GM19023 (cell line): ENCODE data around the gene SLC26A9.

Source experiments
- ATAC-seq: cut with Tn5 transposase; IDR thresholded peaks from one replicate; pipeline ENCODE4 v1.9.1; 2021; ENCODE audit warnings: mild to moderate bottlenecking, moderate library complexity; ENCODE audit not compliant: unreplicated experiment

The SLC26A9 gene

GRCh38 chr1:205974712-205975111, 31.5 kb upstream of the SLC26A9 start:
- no peak for ATAC-seq

- no peak for ATAC-seq
Observed at GRCh38 chr1:205973377-205974232, 30.3 kb upstream of the SLC26A9 start.

DNA sequence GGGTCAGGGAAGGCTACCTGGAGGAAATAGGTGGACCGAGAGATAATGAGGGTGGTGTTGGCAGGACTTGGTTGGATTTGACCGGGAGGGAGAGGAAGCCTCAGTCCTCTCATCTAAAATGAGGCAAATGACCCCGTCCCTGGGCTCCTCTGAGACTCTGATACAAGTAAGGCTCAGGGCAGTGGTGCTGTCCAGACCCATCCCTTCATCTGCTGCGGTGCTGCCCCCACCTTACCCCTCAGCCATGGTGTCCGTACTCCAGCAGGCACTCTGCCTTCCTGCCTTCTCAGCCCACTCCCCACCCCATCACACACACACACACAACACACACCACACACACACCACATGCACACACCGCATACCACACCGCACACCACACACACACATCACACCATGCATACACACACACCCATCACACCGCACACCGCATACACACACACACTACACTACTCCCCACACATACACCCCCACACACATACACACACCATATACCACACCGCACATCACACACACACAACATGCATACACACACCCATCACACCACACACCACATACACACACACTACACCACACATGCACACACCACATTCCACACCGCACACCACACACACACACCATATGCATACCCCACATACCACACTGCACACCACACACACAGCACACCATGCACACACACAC, 29.4 kb upstream of the SLC26A9 start:
- no peak for ATAC-seq

DNA sequence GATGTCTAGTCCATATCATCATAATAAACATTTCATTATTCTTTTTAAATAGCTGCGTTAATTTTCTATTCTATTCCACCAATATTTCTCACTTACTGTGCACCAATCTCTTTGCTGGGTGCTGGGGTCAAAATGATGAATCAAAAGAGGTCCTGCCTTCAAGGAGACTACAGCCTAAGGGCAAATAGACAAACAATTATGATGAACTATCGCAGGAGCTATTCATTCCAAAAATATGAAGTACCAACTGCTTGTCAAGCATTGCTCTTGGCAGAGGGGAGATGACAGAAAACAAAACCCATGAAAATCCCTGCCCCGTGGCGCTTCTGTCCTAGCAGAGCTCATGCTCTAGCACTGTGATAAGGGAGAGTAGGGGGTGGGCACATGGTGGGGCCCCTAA, 28.8 kb upstream of the SLC26A9 start:
- ATAC-seq, result no peak

GRCh38 chr1:205971082-205971481, 27.8 kb upstream of the SLC26A9 start:
- no peak for ATAC-seq

DNA sequence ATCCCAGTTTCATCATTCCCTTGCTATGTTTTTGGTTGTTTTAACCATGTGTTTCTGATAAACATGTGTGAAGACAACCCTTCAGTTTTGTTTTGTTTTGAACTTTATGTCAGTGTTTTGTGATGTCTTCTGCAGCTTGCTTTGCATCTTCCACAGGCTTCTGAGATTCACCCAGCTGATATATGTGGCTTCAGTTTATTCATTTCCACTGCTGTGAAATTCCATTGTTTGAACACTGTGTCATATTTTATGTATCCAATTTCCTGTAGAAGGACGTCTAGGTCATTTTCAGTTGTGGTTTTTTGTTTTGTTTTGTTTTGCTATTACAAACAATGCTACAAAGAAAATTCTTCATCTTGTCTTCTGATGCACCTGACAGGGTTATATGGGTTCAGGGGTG, 27.2 kb upstream of the SLC26A9 start:
- no peak for ATAC-seq

DNA sequence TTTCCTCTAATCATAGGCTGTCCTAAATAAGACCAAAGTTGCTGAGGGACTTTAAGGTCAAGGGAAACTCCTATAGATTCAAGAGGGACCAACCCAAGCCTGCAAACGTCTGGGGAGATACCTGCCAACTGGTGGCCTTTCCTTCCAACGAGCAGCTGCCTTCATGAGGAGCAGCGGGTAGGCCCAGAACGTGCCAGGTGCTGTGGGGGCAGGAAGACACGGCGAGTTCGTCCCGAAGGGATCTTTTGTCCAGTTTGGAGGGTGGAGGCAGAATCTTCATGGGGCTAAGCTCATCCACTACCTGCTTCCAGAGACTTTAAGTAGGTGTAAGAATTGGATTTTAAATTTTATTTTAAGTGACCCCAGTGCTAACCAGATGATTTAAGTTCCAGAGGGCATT, 26.0 kb upstream of the SLC26A9 start:
- ATAC-seq, result no peak

- ATAC-seq, result no peak
Observed at GRCh38 chr1:205967554-205968335, 24.5 kb upstream of the SLC26A9 start.

- no peak for ATAC-seq
Observed at GRCh38 chr1:205965036-205965884, 22.0 kb upstream of the SLC26A9 start.

DNA sequence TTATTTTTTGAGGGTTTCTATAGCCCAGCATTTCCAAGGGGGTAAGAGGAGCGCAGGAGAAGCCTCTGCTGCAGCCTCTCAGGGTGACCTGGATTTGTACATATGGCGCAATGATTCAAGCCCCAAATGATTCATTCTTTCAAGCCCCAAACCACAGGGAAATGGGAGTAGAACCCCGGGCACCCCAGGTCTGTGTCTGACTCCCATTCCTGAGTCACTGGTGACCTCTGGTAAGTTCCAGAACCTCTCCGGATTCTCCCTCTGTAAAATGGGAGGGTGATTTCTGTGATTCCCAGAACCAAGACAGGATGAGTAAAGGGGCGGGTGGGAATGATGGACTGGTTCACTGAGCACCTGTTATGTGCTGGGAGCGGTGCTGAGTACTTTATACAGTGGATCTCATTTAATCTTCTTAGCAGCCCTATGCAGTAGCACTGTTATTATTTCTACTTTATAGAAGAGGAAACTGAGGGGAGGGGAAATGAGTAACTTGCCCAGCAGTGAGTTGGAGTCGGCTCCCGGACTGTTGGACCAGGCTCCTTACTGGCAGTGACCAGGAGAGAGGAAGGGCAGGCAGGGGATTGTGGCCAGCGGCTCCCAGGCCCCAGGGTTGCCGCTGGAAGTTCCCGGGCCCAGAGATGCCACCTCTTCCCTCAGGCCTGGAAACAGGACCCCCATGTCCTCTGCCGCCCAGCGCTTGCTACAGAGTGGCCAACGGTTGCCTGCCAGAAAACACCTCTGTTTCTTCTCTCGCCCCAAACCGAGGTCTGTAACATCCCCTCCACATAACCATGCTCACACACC, 20.3 kb upstream of the SLC26A9 start:
- ATAC-seq, result no peak

DNA sequence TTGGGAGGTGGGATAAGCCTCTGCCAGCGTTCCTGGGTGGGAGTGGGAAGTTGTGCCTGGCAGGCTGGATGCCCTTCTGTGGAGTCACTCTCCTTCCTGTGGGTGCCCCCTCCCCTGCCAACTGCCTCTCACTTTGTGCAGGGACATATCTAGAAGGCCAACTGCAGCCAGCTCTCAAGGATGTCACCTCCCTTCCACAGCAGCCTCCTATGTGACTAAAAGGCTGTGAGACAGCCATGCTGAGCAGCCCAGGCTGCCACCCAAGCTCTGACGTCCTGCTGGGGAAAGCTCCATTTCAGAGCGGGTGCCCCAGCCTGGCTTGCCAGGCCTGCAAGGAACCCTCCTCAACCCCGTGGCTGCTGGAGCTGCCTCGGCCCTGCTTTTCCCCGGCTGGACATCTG, 19.6 kb upstream of the SLC26A9 start:
- ATAC-seq, result no peak

DNA sequence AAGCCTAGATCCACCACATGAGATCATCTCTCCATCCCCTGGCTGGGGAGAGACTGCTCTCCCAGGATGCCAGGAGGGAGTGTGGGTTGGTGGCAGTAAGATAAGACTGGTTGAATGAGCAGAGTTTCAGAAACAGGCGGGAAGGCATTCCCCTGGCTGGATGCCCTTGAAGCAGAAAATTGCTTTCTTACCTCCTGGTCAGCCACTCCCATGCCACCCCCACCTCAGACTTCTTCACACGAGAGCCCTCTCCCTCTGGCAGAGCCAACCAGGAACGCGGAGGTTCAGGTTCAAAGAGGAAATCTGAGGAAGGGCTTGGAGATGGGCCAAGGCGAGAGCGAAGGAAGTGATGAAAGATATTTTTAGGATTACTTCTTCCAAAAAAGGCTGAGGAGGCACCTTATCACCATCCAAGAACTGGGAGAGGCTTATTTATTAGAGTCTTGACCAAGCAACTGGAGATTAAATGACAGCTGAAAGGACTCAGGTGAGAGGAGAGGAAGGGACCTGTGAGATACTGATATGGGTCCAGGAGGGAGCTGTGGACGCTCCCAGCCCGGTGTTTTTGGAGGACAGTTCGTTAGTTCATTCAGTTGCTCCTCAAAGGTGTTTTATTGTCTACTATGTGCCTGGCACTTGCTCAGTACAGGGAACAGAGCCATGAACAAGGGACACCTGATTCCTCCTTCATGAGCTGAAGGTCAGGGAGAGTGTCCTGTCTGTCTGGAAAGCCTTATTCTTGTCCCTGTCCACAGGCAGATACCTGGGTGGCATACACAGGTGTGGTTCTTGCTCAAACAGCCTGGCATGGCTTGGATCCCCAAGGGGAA, 18.9 kb upstream of the SLC26A9 start:
- ATAC-seq, result no peak

- peak; percentile 48 for ATAC-seq
Observed at GRCh38 chr1:205961405-205961804, 18.1 kb upstream of the SLC26A9 start.

- no peak for ATAC-seq
Observed at GRCh38 chr1:205959789-205960188, 16.5 kb upstream of the SLC26A9 start.

DNA sequence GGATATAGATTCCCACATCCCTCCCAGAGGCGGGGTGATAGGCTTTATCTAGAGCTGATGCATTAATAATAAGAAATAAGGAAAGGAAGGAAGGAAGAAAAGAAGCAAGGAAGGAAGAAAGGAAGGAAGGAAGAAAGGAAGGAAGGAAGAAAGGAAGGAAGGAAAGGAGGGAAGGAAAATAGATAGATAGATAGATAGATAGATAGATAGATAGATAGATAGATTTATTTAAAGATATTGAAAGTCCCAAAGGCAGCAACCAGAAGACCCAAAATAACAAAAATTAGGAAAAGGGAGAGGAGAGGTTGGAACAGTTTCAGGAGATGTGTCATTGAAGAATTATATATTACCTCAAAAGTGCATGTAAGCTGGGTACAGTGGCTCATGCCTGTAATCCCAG, 12.2 kb upstream of the SLC26A9 start:
- no peak for ATAC-seq

DNA sequence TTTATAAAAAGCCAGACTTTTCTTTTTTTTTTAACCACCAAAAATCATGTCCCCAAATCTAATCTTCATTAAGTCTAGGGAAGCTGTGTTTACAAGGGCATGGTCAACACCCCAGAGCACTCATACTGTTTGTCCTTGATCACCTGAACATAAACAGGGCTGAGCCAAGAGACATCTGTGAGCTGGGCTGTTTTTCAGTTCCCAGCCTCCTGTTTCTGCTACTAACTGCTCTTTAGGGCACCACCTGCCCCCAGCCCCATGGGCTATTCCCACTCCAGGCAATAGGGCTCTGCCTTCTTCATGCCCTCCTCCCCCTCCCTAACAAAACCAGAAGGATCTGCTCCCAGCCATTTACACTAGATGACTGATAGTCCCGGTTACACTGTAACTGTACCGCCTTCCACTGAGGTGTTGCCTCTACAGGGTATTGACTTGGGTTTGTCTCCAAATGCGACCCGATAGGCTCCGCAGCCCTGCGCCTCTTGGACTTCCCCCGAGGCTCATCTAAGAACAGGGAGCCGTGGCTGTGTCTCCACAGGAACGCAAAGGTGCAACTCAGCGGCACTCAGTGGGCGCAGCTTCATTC, 11.7 kb upstream of the SLC26A9 start:
- ATAC-seq, result no peak

GRCh38 chr1:205951746-205952145, 8.5 kb upstream of the SLC26A9 start:
- no peak for ATAC-seq

DNA sequence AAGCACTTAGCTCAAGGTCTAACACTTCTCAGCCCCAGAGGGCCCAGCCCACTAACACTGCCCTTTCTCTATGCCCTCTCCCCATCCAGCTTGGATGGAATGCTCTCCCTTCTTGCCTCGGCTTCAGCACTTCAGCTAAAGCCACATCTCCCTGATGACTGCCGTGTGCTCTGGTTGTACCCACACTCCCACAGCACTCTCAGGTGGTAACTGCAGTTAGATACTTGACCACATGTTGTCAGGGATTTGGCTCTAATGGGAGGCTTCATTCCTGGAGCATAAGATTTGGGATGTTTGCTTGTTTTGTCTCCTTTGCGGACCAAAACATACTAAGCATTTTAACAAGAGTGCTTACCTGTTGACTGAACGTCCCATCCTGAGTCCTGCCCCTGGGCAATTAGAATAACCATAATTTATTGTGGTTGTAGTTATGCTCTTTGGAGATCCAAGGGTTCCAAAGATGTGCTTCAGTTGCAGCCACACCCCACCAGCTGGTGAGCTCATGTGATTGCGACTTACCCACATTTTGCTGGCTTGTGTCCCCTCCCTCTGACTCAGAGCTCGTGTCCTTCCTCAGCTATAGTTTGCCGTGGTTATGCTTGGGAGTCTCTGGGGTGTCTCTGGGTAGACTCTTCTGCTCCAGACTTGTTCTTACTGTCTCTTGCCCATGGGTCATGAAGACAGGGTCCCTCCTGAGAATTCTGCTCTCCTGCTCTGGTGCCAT, 7.7 kb upstream of the SLC26A9 start:
- ATAC-seq, result no peak
